ENCODE measurements around the gene CGRRF1. TPM values are rescaled to one million over a fixed set of nuclear protein-coding genes. Genes with fewer than 3 reads are reported as not detected.

Gene CGRRF1
- total RNA-seq, 1 donor from 2014 or later: 16.7 TPM

DNA sequence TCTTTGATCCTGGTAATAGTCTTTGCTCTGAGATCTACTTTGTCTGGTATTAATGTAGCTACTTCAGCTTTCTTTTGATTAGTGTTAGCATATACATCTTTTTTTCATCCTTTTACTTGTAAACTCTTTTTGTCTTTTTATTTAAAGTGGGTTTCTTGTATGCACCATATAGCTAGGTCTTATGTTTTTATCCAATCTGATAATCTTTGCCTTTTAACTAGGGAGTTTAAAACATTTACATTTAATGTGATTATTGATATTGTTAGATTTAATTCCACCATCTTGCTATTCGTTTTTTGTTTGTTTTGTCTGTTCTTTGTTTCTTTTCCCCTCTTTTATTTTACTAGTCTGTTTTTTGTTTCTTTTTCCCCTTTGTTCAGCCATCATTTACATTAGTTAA lies 6.0 kb downstream of the CGRRF1 start:
- no peak for DNase-seq (ENCODE audit: extremely low spot score, unreplicated experiment)
- TF ChIP-seq, protein P1, sequence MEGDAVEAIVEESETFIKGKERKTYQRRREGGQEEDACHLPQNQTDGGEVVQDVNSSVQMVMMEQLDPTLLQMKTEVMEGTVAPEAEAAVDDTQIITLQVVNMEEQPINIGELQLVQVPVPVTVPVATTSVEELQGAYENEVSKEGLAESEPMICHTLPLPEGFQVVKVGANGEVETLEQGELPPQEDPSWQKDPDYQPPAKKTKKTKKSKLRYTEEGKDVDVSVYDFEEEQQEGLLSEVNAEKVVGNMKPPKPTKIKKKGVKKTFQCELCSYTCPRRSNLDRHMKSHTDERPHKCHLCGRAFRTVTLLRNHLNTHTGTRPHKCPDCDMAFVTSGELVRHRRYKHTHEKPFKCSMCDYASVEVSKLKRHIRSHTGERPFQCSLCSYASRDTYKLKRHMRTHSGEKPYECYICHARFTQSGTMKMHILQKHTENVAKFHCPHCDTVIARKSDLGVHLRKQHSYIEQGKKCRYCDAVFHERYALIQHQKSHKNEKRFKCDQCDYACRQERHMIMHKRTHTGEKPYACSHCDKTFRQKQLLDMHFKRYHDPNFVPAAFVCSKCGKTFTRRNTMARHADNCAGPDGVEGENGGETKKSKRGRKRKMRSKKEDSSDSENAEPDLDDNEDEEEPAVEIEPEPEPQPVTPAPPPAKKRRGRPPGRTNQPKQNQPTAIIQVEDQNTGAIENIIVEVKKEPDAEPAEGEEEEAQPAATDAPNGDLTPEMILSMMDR (conservative IDR thresholded peaks at IDR 0.05): no peak
- Mint-ChIP-seq H3K36me3 (peaks cover 41% of the 10 kb centered on the region), H3K27ac (no peak overlapping the region), H3K4me1 (ENCODE audit: unreplicated experiment) (peaks cover 23% of the 10 kb centered on the region), H3K9me3 (peaks cover 8% of the 10 kb centered on the region), H3K27me3 (no peaks in the 10 kb centered on the region), H3K4me3 (no peak overlapping the region)

DNA sequence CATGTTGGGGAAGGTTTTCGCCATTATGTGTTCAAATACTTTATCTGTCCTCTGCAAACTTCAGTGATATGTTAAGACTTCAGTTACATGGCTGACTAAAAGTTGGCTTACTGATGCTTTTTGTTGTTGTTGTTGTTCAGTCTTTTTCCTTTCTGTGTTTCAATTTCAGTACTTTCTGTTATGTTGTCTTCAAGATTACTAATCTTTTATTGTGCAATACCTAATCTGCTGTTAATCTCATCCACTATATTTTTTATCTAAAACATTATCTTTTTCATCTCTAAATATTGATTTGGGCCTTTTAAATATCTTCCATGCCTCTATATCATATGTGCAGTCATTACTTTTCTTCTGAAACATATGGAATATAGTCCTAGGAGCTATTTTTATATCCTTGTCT lies 7.0 kb downstream of the CGRRF1 start:
- H3K36me3 Mint-ChIP-seq: peaks cover 41% of the 10 kb centered on the region
- no peak overlapping the region for H3K4me3 Mint-ChIP-seq
- DNase-seq (ENCODE audit: extremely low spot score, unreplicated experiment): no peak
- no peak overlapping the region for H3K27ac Mint-ChIP-seq
- peaks cover 16% of the 10 kb centered on the region for H3K4me1 Mint-ChIP-seq (ENCODE audit: unreplicated experiment)
- TF ChIP-seq, protein P1 (conservative IDR thresholded peaks at IDR 0.05): no peak
- no peaks in the 10 kb centered on the region for H3K27me3 Mint-ChIP-seq
- peaks cover 8% of the 10 kb centered on the region for H3K9me3 Mint-ChIP-seq

DNA sequence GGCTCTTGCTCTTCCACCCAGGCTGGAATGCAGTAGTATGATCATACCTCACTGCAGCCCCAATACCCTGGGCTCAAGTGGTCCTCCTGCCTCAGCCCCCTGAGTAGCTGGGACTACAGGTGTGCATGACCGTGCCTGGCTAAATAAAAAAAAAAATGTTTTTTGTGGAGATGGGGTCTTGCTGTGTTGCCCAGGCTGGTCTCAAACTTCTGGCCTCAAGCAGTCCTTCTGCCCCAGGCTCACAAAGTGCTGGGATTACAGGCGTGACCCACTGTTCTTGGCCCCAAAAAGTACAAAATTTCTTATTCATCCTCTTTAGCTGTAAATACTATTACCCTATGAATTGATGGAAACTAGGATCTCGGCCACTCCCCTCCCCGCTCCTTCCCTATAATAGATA lies 14.7 kb downstream of the CGRRF1 start:
- H3K4me3 Mint-ChIP-seq: no peak overlapping the region

DNA sequence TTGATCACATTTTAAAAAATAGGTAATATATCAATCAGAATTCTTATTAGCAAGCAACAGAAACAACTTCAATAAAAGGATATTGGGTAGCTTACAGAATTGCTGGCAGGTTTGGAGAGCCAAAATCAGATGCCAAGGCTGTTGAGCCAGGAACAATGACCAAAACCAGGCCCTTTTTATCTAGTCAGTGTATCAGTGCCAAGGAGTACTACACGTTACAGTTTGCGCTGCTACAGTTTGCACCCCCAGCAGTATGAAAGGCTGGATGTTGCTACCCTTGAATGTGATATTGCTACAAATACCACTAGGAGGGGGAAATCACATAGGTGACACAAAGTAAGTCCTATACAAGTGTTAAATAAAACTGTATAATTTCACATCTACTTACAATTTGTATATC lies 19.3 kb downstream of the CGRRF1 start:
- no peaks in the 10 kb centered on the region for H3K4me1 Mint-ChIP-seq (ENCODE audit: unreplicated experiment)

More for the DNA sequence above, 14.7 kb downstream of the CGRRF1 start:
- Mint-ChIP-seq H3K36me3 (peaks cover 13% of the 10 kb centered on the region), H3K4me1 (ENCODE audit: unreplicated experiment) (no peaks in the 10 kb centered on the region), H3K27me3 (no peaks in the 10 kb centered on the region), H3K9me3 (no peaks in the 10 kb centered on the region), H3K27ac (no peak overlapping the region)
- DNase-seq (ENCODE audit: extremely low spot score, unreplicated experiment): no peak
- TF ChIP-seq, protein P1 (conservative IDR thresholded peaks at IDR 0.05): no peak

DNA sequence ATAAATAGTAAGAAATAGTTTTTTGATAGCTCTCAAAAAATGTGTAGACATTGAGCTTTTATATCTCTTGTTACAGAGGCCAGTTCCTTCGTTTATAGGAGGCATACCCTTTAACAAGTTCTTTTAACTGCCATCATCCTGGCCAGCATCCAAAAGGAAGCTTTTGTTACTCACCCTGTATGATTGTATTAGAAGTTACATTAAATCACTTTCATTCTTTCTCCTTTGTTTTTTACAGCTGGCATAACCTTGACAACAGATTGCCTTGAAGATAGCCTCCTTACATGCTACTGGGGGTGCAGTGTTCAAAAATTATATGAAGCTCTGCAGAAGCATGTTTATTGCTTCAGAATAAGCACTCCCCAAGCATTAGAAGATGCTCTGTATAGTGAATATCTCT lies 20.1 kb downstream of the CGRRF1 start:
- H3K27me3 Mint-ChIP-seq: no peaks in the 10 kb centered on the region

More for the DNA sequence above, 19.3 kb downstream of the CGRRF1 start:
- TF ChIP-seq, protein P1 (conservative IDR thresholded peaks at IDR 0.05): no peak
- Mint-ChIP-seq H3K36me3 (no peaks in the 10 kb centered on the region), H3K27me3 (no peaks in the 10 kb centered on the region), H3K9me3 (no peaks in the 10 kb centered on the region), H3K4me3 (no peak overlapping the region), H3K27ac (no peak overlapping the region)
- no peak for DNase-seq (ENCODE audit: extremely low spot score, unreplicated experiment)

More for the DNA sequence above, 20.1 kb downstream of the CGRRF1 start:
- Mint-ChIP-seq H3K4me3 (no peak overlapping the region), H3K4me1 (ENCODE audit: unreplicated experiment) (no peaks in the 10 kb centered on the region), H3K27ac (no peak overlapping the region), H3K9me3 (no peaks in the 10 kb centered on the region), H3K36me3 (peaks cover 3% of the 10 kb centered on the region)
- TF ChIP-seq, protein P1 (conservative IDR thresholded peaks at IDR 0.05): no peak
- no peak for DNase-seq (ENCODE audit: extremely low spot score, unreplicated experiment)
